GM18526 (cell line): ENCODE data around the gene TXN.

ENCODE experiments used
- POLR2A ChIP-seq: IDR thresholded peaks from 3 replicates; pipeline ENCODE4 v1.6.1; 2011; ENCODE audit not compliant: insufficient read length; ENCODE audit errors: extremely low read depth

TXN gene

GRCh38 chr9:110256380-110257096 lies at the start of gene TXN:
TSS of gene TXN (minus strand) at chr9:110256507. CDS start at chr9:110256435, 72 bp downstream.
- TF ChIP-seq POLR2A, result peak; percentile 95

- no peak for TF ChIP-seq POLR2A
Measured at GRCh38 chr9:110303133-110303532, 46.8 kb upstream of the TXN start.

GRCh38 chr9:110298043-110298605 lies 41.8 kb upstream of the TXN start:
- TF ChIP-seq POLR2A, result no peak

- no peak for TF ChIP-seq POLR2A
Measured at GRCh38 chr9:110293248-110293647, 36.9 kb upstream of the TXN start.

- TF ChIP-seq POLR2A, result no peak
Measured at GRCh38 chr9:110291921-110292557, 35.7 kb upstream of the TXN start.

- no peak for TF ChIP-seq POLR2A
Measured at GRCh38 chr9:110290001-110290400, 33.7 kb upstream of the TXN start.

- no peak for TF ChIP-seq POLR2A
Measured at GRCh38 chr9:110288503-110288902, 32.2 kb upstream of the TXN start.

- no peak for TF ChIP-seq POLR2A
Measured at GRCh38 chr9:110287289-110287680, 31.0 kb upstream of the TXN start.

- no peak for TF ChIP-seq POLR2A
Measured at GRCh38 chr9:110284211-110284844, 28.0 kb upstream of the TXN start.

- TF ChIP-seq POLR2A, result no peak
Measured at GRCh38 chr9:110283751-110284150, 27.4 kb upstream of the TXN start.

GRCh38 chr9:110282739-110283081 lies 26.4 kb upstream of the TXN start:
- TF ChIP-seq POLR2A, result no peak

- no peak for TF ChIP-seq POLR2A
Measured at GRCh38 chr9:110282018-110282738, 25.9 kb upstream of the TXN start.

- TF ChIP-seq POLR2A, result no peak
Measured at GRCh38 chr9:110278080-110278707, 21.9 kb upstream of the TXN start.

GRCh38 chr9:110276781-110277180 lies 20.5 kb upstream of the TXN start:
- no peak for TF ChIP-seq POLR2A
